ENCODE measurements around the gene TLR10.

DNA sequence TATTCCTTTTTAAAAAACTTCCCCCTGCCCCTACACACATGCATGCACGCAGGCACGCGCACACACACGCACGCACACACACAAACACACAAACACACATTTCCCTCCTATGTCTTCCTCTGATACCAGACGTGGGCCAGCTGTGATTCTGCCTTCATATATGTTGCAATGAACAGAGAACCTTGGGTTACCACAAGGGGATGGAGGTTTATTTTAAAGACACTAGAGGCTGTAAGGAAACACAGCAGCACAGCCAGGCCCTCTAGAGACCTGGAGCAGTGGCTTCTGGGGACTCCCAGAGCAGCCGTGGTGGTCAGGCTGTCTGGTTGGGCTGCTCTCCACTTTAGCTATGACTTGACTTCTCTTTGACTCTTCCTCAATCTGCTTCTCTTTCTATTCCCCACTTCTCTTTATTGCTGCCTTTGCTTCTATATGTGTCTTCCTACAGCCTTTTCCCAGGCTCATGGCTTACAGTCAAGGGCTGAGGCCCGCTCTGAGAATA, 3.2 kb upstream of the TLR10 start:
- TF ChIP-seq, protein P1, sequence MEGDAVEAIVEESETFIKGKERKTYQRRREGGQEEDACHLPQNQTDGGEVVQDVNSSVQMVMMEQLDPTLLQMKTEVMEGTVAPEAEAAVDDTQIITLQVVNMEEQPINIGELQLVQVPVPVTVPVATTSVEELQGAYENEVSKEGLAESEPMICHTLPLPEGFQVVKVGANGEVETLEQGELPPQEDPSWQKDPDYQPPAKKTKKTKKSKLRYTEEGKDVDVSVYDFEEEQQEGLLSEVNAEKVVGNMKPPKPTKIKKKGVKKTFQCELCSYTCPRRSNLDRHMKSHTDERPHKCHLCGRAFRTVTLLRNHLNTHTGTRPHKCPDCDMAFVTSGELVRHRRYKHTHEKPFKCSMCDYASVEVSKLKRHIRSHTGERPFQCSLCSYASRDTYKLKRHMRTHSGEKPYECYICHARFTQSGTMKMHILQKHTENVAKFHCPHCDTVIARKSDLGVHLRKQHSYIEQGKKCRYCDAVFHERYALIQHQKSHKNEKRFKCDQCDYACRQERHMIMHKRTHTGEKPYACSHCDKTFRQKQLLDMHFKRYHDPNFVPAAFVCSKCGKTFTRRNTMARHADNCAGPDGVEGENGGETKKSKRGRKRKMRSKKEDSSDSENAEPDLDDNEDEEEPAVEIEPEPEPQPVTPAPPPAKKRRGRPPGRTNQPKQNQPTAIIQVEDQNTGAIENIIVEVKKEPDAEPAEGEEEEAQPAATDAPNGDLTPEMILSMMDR (IDR thresholded peaks at IDR 0.05), result no peak
- TF ChIP-seq EP300 (IDR thresholded peaks at IDR 0.05), result peak in 1 of 2 donors; percentile 47

Data from tibial nerve (tissue), 4 donors.